GM12873 (cell line): ENCODE measurements around the gene SCUBE2.

Experiments
- CTCF ChIP-seq: IDR thresholded peaks from 2 replicates; pipeline ENCODE4 v1.5.1; 2012; ENCODE audit warnings: low read depth, mild to moderate bottlenecking, moderate library complexity, low read length, control low read depth; ENCODE audit not compliant: insufficient read depth; ENCODE audit errors: missing control alignments

Gene SCUBE2

GRCh38 chr11:9076046-9076445 is 15.4 kb downstream of the SCUBE2 start:
- no peak for TF ChIP-seq CTCF

- no peak for TF ChIP-seq CTCF
Measured at GRCh38 chr11:9075556-9075955, 15.8 kb downstream of the SCUBE2 start.

GRCh38 chr11:9074338-9075029 is 16.9 kb downstream of the SCUBE2 start:
- TF ChIP-seq CTCF, result no peak

- TF ChIP-seq CTCF, result no peak
Measured at GRCh38 chr11:9073466-9074225, 17.8 kb downstream of the SCUBE2 start.

- no peak for TF ChIP-seq CTCF
Measured at GRCh38 chr11:9072626-9073176, 18.7 kb downstream of the SCUBE2 start.

GRCh38 chr11:9071692-9072091 is 19.7 kb downstream of the SCUBE2 start:
- no peak for TF ChIP-seq CTCF

- no peak for TF ChIP-seq CTCF
Measured at GRCh38 chr11:9070749-9071491, 20.5 kb downstream of the SCUBE2 start.
